ENCODE data around the gene ZNF804A.

DNA sequence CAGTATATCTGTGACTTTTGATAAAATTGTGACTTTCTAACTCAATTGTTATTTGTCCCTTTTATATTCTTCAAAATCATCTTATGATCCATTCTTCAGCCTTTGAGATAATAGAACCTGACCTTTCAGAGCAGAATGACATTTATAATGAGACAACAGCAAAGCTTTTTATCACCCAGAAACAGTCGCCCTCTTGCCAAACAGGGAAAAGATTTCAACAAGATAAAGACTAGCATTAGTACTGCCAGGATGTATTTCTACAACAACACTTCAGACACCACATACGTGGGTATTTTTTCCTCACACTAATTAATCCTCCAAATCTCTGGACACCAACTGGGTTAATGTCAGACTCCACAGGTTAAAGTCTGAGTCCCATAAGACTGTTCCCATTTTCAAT is 249.0 kb downstream of the ZNF804A start:
- TF ChIP-seq POLR2A (IDR thresholded peaks at IDR 0.05): no peak
- TF ChIP-seq, protein P1, sequence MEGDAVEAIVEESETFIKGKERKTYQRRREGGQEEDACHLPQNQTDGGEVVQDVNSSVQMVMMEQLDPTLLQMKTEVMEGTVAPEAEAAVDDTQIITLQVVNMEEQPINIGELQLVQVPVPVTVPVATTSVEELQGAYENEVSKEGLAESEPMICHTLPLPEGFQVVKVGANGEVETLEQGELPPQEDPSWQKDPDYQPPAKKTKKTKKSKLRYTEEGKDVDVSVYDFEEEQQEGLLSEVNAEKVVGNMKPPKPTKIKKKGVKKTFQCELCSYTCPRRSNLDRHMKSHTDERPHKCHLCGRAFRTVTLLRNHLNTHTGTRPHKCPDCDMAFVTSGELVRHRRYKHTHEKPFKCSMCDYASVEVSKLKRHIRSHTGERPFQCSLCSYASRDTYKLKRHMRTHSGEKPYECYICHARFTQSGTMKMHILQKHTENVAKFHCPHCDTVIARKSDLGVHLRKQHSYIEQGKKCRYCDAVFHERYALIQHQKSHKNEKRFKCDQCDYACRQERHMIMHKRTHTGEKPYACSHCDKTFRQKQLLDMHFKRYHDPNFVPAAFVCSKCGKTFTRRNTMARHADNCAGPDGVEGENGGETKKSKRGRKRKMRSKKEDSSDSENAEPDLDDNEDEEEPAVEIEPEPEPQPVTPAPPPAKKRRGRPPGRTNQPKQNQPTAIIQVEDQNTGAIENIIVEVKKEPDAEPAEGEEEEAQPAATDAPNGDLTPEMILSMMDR (IDR thresholded peaks at IDR 0.05): no peak
